ENCODE data around the gene IER5L.

The IER5L gene

GRCh38 chr9:129160712-129161533 is 17.1 kb downstream of the IER5L start:
- H2AFZ ChIP-seq (ENCODE audit: low read depth, low read length) = no peak overlapping the region
- no peaks in the 10 kb centered on the region for H3K9me3 ChIP-seq (ENCODE audit: low read length)
- H3K36me3 ChIP-seq (ENCODE audit: insufficient read depth, low read length) = no peaks in the 10 kb centered on the region
- H3K27me3 ChIP-seq (ENCODE audit: insufficient read depth, low read length) = no peaks in the 10 kb centered on the region
- H3K4me3 ChIP-seq (ENCODE audit: low read length) = no peak overlapping the region
- peaks cover 4% of the 10 kb centered on the region for H3K4me1 ChIP-seq (ENCODE audit: insufficient read depth, low read length)

- Histone ChIP-seq H3K36me3 (ENCODE audit: insufficient read depth, low read length) (no peaks in the 10 kb centered on the region), H3K4me1 (ENCODE audit: insufficient read depth, low read length) (no peaks in the 10 kb centered on the region), H3K4me3 (ENCODE audit: low read length) (no peak overlapping the region), H3K9me3 (ENCODE audit: low read length) (no peaks in the 10 kb centered on the region), H3K27me3 (ENCODE audit: insufficient read depth, low read length) (no peaks in the 10 kb centered on the region), H2AFZ (ENCODE audit: low read depth, low read length) (no peak overlapping the region)
Measured at GRCh38 chr9:129156163-129156562, 21.9 kb downstream of the IER5L start.

- H3K4me3 ChIP-seq (ENCODE audit: low read length) = no peak overlapping the region
- H2AFZ ChIP-seq (ENCODE audit: low read depth, low read length) = no peak overlapping the region
- no peaks in the 10 kb centered on the region for H3K4me1 ChIP-seq (ENCODE audit: insufficient read depth, low read length)
- H3K36me3 ChIP-seq (ENCODE audit: insufficient read depth, low read length) = no peaks in the 10 kb centered on the region
- H3K27me3 ChIP-seq (ENCODE audit: insufficient read depth, low read length) = no peaks in the 10 kb centered on the region
- H3K9me3 ChIP-seq (ENCODE audit: low read length) = no peaks in the 10 kb centered on the region
Measured at GRCh38 chr9:129154866-129155477, 23.1 kb downstream of the IER5L start.

- Histone ChIP-seq H3K27me3 (ENCODE audit: insufficient read depth, low read length) (no peaks in the 10 kb centered on the region), H2AFZ (ENCODE audit: low read depth, low read length) (no peak overlapping the region), H3K4me3 (ENCODE audit: low read length) (no peak overlapping the region), H3K9me3 (ENCODE audit: low read length) (no peaks in the 10 kb centered on the region), H3K36me3 (ENCODE audit: insufficient read depth, low read length) (no peaks in the 10 kb centered on the region), H3K4me1 (ENCODE audit: insufficient read depth, low read length) (peaks cover 5% of the 10 kb centered on the region)
Measured at GRCh38 chr9:129151469-129151868, 26.6 kb downstream of the IER5L start.

- H3K4me1 ChIP-seq (ENCODE audit: insufficient read depth, low read length) = peaks cover 13% of the 10 kb centered on the region
- no peaks in the 10 kb centered on the region for H3K27me3 ChIP-seq (ENCODE audit: insufficient read depth, low read length)
- H2AFZ ChIP-seq (ENCODE audit: low read depth, low read length) = no peak overlapping the region
- no peaks in the 10 kb centered on the region for H3K36me3 ChIP-seq (ENCODE audit: insufficient read depth, low read length)
- H3K9me3 ChIP-seq (ENCODE audit: low read length) = no peaks in the 10 kb centered on the region
- H3K4me3 ChIP-seq (ENCODE audit: low read length) = no peak overlapping the region
Measured at GRCh38 chr9:129150672-129151211, 27.3 kb downstream of the IER5L start.

GRCh38 chr9:129150122-129150521 is 27.9 kb downstream of the IER5L start:
- Histone ChIP-seq H3K9me3 (ENCODE audit: low read length) (no peaks in the 10 kb centered on the region), H3K4me1 (ENCODE audit: insufficient read depth, low read length) (peaks cover 19% of the 10 kb centered on the region), H3K36me3 (ENCODE audit: insufficient read depth, low read length) (no peaks in the 10 kb centered on the region), H3K4me3 (ENCODE audit: low read length) (no peak overlapping the region), H2AFZ (ENCODE audit: low read depth, low read length) (no peak overlapping the region), H3K27me3 (ENCODE audit: insufficient read depth, low read length) (no peaks in the 10 kb centered on the region)

- Histone ChIP-seq H3K36me3 (ENCODE audit: insufficient read depth, low read length) (peaks cover 1% of the 10 kb centered on the region), H3K27me3 (ENCODE audit: insufficient read depth, low read length) (no peaks in the 10 kb centered on the region), H2AFZ (ENCODE audit: low read depth, low read length) (no peak overlapping the region), H3K4me3 (ENCODE audit: low read length) (no peak overlapping the region), H3K9me3 (ENCODE audit: low read length) (no peaks in the 10 kb centered on the region), H3K4me1 (ENCODE audit: insufficient read depth, low read length) (peaks cover 19% of the 10 kb centered on the region)
Measured at GRCh38 chr9:129149442-129149841, 28.6 kb downstream of the IER5L start.

GRCh38 chr9:129148463-129149204 is 29.4 kb downstream of the IER5L start:
- no peaks in the 10 kb centered on the region for H3K27me3 ChIP-seq (ENCODE audit: insufficient read depth, low read length)
- H3K4me3 ChIP-seq (ENCODE audit: low read length) = no peak overlapping the region
- peaks cover 5% of the 10 kb centered on the region for H3K36me3 ChIP-seq (ENCODE audit: insufficient read depth, low read length)
- H3K9me3 ChIP-seq (ENCODE audit: low read length) = no peaks in the 10 kb centered on the region
- peaks cover 19% of the 10 kb centered on the region for H3K4me1 ChIP-seq (ENCODE audit: insufficient read depth, low read length)
- no peak overlapping the region for H2AFZ ChIP-seq (ENCODE audit: low read depth, low read length)

GRCh38 chr9:129146441-129146941 is 31.6 kb downstream of the IER5L start:
- Histone ChIP-seq H3K27me3 (ENCODE audit: insufficient read depth, low read length) (no peaks in the 10 kb centered on the region), H3K36me3 (ENCODE audit: insufficient read depth, low read length) (peaks cover 17% of the 10 kb centered on the region), H3K9me3 (ENCODE audit: low read length) (no peaks in the 10 kb centered on the region), H3K4me3 (ENCODE audit: low read length) (no peak overlapping the region), H2AFZ (ENCODE audit: low read depth, low read length) (no peak overlapping the region), H3K4me1 (ENCODE audit: insufficient read depth, low read length) (peaks cover 40% of the 10 kb centered on the region)

- H3K36me3 ChIP-seq (ENCODE audit: insufficient read depth, low read length) = peaks cover 17% of the 10 kb centered on the region
- no peak overlapping the region for H2AFZ ChIP-seq (ENCODE audit: low read depth, low read length)
- peaks cover 46% of the 10 kb centered on the region for H3K4me1 ChIP-seq (ENCODE audit: insufficient read depth, low read length)
- no peaks in the 10 kb centered on the region for H3K27me3 ChIP-seq (ENCODE audit: insufficient read depth, low read length)
- no peaks in the 10 kb centered on the region for H3K9me3 ChIP-seq (ENCODE audit: low read length)
- no peak overlapping the region for H3K4me3 ChIP-seq (ENCODE audit: low read length)
Measured at GRCh38 chr9:129145841-129146292, 32.2 kb downstream of the IER5L start.

- no peaks in the 10 kb centered on the region for H3K27me3 ChIP-seq (ENCODE audit: insufficient read depth, low read length)
- peaks cover 17% of the 10 kb centered on the region for H3K36me3 ChIP-seq (ENCODE audit: insufficient read depth, low read length)
- H3K9me3 ChIP-seq (ENCODE audit: low read length) = no peaks in the 10 kb centered on the region
- no peak overlapping the region for H3K4me3 ChIP-seq (ENCODE audit: low read length)
- peaks cover 50% of the 10 kb centered on the region for H3K4me1 ChIP-seq (ENCODE audit: insufficient read depth, low read length)
- no peak overlapping the region for H2AFZ ChIP-seq (ENCODE audit: low read depth, low read length)
Measured at GRCh38 chr9:129145316-129145715, 32.7 kb downstream of the IER5L start.

- no peaks in the 10 kb centered on the region for H3K27me3 ChIP-seq (ENCODE audit: insufficient read depth, low read length)
- H3K9me3 ChIP-seq (ENCODE audit: low read length) = no peaks in the 10 kb centered on the region
- H3K4me3 ChIP-seq (ENCODE audit: low read length) = no peak overlapping the region
- H3K36me3 ChIP-seq (ENCODE audit: insufficient read depth, low read length) = peaks cover 17% of the 10 kb centered on the region
- H2AFZ ChIP-seq (ENCODE audit: low read depth, low read length) = no peak overlapping the region
- H3K4me1 ChIP-seq (ENCODE audit: insufficient read depth, low read length) = peaks cover 67% of the 10 kb centered on the region
Measured at GRCh38 chr9:129143031-129143927, 34.8 kb downstream of the IER5L start.

All from neuron (in vitro differentiated cells).